Measurements from ENCODE around the gene GALE.
"Not testable (repeated sequence)": the region's sequence is repeated elsewhere in the genome, so short reads cannot be mapped to it uniquely, and the experiment has no call there.

Gene GALE

GRCh38 chr1:23791516-23792047, 9.0 kb downstream of the GALE start:
- DNase-seq = peak; percentile 42

- DNase-seq = peak; percentile 81
These were observed 9.6 kb downstream of the GALE start, which contains the start of gene LYPLA2 for GRCh38 chr1:23790696-23791515. Gene LYPLA2 (plus strand): TSS chr1:23791145. CDS start chr1:23792683, 1,538 bp downstream.

DNA sequence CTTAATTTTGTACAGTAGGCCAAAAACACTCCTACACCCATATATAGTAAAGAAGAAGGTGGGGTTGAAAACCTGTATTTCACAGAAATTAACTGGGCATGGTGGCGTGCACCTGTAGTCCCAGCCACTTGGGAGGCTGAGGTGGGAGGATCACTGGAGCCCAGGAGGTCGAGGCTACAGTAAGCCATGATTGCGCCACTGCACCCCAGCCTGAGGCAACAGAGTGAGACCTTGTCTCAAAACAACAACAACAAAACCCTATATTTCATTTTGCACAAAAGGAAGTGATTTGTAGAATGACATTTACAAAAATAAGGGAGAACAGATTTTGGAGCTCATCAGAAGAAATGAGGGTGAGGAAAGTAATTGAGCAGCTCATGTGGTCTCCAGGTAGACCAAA, 11.9 kb downstream of the GALE start:
- DNase-seq = no peak

DNA sequence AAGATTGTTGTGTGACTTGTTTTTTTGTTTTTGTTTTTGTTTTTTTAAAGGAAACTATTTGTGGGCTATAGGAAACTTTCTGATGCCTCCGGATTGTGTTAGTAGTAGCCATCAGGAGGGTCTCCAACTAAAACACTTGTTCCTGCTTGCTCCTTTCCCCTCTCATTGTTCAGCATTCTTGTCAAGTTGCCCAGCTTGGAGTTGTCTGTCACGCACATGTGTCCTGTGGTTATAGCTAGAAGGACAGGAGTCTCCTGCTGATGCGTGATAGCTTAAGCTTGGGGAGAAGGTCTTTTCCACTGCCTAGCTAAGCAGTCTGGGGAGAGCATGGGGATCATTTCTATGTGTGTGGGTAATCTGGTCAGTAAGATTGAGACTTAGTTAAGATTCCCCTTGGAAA, 12.9 kb downstream of the GALE start:
- no peak for DNase-seq

GRCh38 chr1:23784846-23785245, 15.7 kb downstream of the GALE start:
- DNase-seq = no peak

GRCh38 chr1:23783141-23783540, 17.4 kb downstream of the GALE start:
- not testable (repeated sequence) for DNase-seq

DNA sequence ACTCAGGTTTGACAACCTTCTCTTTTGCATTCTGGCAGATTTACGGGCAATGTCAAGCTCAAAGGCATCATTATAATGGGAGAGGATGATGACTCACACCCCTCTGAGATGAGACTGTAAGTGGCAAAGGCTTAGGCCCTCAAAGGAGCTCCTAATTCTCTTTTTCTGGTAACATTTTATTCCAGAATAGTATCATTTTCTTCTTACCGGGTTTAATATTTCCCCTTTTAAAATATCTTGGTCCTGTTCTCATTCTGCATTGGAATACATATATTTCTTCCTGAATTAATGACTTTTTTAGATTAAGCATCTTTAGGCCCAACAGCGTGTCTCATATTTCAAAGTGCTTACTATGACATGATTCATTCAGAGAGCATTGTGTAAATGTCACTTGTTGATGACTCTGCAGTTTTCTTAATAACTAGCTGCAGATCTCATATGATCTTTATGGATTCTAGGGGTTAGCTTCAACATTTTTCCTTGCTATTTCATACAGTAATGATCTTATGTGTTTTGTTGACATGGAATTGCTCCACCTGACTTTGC, 20.7 kb downstream of the GALE start:
- no peak for DNase-seq

DNA sequence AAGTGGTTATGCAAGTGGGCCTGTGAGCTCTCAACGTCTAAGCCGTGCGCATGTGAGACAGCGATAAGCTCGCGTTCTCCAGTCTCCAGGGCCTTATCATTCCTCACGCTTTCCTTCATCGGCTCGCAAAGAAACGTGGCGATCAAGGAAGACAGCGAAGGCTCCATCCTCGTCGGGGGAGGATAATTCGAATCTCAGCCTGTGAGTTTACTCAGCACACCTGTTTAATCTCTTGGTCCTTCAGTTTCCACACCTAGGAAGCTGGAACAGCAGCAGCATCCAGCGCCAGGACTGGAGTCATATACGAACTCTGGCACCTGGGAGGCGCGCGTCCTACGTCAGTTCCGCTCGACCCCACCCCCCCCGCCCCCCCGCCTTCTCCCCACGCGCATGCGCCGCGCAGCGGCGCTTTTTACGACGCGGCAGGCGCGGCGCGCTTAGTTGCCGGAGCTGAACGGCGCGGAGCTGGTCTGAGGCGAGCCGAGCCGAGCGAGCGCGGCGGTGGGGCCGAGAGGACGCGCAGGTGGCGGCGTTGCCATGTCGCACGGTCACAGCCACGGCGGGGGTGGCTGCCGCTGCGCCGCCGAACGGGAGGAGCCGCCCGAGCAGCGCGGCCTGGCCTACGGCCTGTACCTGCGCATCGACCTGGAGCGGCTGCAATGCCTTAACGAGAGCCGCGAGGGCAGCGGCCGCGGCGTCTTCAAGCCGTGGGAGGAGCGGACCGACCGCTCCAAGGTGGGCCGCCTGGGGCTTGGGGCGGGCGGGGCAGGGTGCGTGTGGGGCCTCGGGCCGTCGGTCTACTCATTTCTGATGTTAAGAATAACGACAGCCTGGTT, 22.4 kb downstream of the GALE start, which contains the start of gene PITHD1:
PITHD1 (plus strand) TSS at position 440 of the 836 bp plus-strand sequence; CDS start at position 538, 98 bp downstream.
- DNase-seq = peak; percentile 83

- no peak for DNase-seq
These were observed 24.3 kb downstream of the GALE start for GRCh38 chr1:23776217-23776616.

- no peak for DNase-seq
These were observed 26.2 kb downstream of the GALE start for GRCh38 chr1:23774174-23774880.

DNA sequence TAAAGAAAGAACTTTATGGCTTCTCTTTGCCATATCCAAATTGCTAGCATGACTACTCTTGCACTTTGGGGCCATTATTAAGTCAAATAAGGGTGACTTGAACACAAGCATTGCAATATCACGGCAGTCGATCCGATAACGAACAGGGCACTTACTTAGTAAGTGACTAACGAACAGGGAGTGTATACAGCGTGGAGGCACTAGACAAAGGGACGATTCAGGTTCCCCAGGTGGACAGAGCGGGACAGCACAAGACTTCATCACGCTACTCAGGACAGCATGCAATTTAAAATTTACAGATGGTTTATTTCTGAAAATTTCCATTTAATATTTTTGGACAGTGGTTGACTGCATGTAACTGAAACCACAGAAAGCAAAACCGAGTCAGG, 27.7 kb downstream of the GALE start:
- no peak for DNase-seq

DNA sequence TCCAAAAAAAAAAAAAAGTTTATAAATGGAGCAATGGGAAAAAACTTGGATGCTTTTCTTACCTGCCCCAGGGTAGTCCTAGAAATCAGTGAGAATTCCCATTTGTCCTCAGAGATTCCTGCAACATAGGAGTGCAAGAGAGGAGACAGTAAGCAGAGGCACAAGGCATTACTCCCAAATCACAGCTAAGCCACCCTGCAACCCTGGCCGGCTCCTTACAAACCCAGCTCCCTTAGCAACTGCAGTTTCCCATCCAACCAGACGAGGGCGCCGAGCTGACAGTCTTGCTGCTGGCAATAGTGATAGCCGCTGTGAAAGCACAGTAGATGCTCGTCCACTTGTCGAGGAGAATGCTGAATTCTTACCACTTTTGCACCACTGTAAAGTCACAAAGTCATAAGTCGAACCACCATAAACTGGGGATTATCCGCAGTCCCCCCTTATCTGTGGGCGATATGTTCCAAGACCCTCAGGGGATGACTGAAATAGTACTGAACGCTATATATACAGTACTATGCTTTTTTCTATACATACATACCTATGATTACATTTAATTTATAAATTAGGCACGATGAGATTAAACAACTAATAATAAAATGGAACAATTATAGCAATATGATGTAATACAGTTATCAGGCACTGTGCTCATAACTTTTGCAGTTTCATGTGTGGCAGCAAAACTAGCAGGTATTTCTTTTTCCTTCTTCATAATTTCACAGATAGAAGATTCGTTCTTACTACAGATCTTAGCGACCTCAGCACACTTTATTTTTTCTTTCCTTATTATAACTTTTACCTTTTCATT, 28.3 kb downstream of the GALE start:
- DNase-seq = peak; percentile 87

GRCh38 chr1:23768733-23769132, 31.8 kb downstream of the GALE start:
- DNase-seq = no peak

- DNase-seq = no peak
These were observed 37.4 kb downstream of the GALE start for GRCh38 chr1:23763041-23763577.

DNA sequence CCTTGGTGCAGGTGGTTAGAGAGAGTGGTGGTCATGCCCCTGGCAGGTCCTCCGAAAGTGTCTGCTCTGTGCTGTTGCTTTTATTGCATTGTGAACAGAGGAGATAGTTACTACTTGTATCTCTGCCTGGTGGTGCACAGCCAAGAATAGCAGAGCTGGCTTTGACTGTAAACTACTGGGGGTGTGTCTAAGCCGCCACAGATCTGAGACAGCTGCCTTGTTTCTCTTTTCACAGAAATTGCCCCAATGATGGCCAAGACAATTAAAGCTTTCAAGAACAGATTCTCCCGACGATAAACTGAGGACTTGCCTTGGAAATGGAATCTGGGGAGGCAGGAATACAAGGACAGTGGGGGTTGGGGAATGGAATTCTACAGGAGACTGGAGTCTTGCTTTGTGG, 41.3 kb downstream of the GALE start:
- DNase-seq = no peak

- no peak for DNase-seq
These were observed 42.7 kb downstream of the GALE start for GRCh38 chr1:23757812-23758211.

- DNase-seq = no peak
These were observed 43.9 kb downstream of the GALE start for GRCh38 chr1:23756676-23757075.

GRCh38 chr1:23752909-23753308, 47.6 kb downstream of the GALE start:
- no peak for DNase-seq

GRCh38 chr1:23751815-23752200, 48.7 kb downstream of the GALE start:
- no peak for DNase-seq

GRCh38 chr1:23751050-23751814, 49.3 kb downstream of the GALE start:
- peak; percentile 23 for DNase-seq

DNA sequence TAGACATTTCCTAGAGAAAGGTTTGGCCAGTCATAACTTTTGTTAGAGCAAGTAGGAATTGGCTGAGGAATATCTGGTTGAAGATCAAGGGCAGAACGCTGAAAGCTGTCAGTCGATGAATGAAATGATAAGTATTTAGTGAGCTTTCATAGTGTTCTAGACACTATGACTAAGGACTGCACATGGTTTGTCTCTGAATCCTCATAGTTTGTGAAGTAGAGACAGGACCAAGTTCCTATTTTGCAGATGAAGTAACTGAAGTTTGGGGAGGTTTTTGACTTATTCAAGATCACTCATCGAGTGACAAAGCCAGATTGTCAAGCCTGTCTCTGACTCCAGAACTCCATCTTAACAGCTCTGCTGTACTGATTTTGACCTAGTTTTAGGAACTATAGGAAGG, 52.5 kb downstream of the GALE start:
- no peak for DNase-seq

Data from activated T-cell treated with anti-CD3 and anti-CD28 coated beads, Interleukin-2, amount 50 U/mL, for 1 hour (primary cell).